ENCODE measurements around the gene AATF. TPM values are rescaled to one million over a fixed set of nuclear protein-coding genes. Genes with fewer than 3 reads are reported as not detected.
A peak's percentile ranks its signal among the peaks of the same experiment; 100 is the strongest.

AATF gene
- total RNA-seq, 5 donors from 2014 or later (not counting 1 experiment from before 2014, with no cell fraction given): 52.5 to 65.0 (median 59.7) TPM

DNA sequence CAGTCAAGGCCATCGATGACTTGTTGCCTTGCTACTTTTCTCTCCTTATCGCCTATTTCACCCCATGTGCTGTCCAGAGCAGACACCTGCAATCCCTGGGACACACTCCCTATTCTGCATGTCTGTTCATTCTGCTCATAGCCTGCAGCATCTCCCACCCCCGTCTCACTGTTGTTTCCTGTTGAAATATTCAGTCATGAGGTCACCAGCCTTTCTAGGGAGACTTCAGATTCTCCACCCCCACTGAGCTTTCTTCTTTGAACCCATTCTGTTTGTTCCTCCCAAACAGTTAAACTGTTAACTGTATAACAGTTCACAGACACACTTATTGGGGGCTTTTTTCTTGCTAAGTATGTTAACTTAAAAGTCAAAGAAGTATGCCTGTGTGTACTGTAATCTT lies 94.4 kb downstream of the AATF start:
- CTCF ChIA-PET: interaction anchor here in 1 of 2 donors (0.9 kb wide), 1 partner anchor 146 kb away, joined by 3 read pairs; no protein-coding TSS in a partner anchor
- DNase-seq (no peak), ATAC-seq (replicated peaks in 1 of 4) (no peak)
- POLR2A ChIA-PET: interaction anchor here in 1 of 2 donors (0.6 kb wide), 1 partner anchor 20 kb away, joined by 5 read pairs; no protein-coding TSS in a partner anchor
- no peaks in the 10 kb centered on the region for H3K9me3 Mint-ChIP-seq
- H3K36me3 Mint-ChIP-seq: peaks cover 21% of the 10 kb centered on the region
- H3K27me3 ChIP-seq (replicated peaks in 1 of 2; ENCODE audit: control insufficient read depth in 2 of 2, extremely low read depth in 1 of 2, insufficient read depth in 2 of 2, low read length in 1 of 2): no peaks in the 10 kb centered on the region
- H3K4me1 Mint-ChIP-seq: peaks cover 12 to 18% (median 14%) of the 10 kb centered on the region in 3 donors
- H3K27ac ChIP-seq (ENCODE audit: low read length): no peak overlapping the region
- H3K4me3 ChIP-seq (ENCODE audit: control insufficient read depth in 1 of 2, extremely low read depth in 1 of 2, low read length in 1 of 2): no peak overlapping the region
- H3K27me3 Mint-ChIP-seq: no peaks in the 10 kb centered on the region
- WGBS (ENCODE audit: insufficient coverage): 76% methylated on average over 3 of the region's 3 CpGs
- no peak overlapping the region for H3K4me3 Mint-ChIP-seq
- H3K27ac Mint-ChIP-seq: peak overlapping the region; percentile 7 to 24
- H3K9me3 ChIP-seq: no peaks in the 10 kb centered on the region
- peaks cover 2 to 6% of the 10 kb centered on the region in 2 experiments for H3K4me1 ChIP-seq (ENCODE audit: control insufficient read depth in 1 of 2, extremely low read depth in 1 of 2, insufficient read depth in 2 of 2, low read length in 2 of 2)
- H3K36me3 ChIP-seq (ENCODE audit: control insufficient read depth in 2 of 2, extremely low read depth in 1 of 2, insufficient read depth in 1 of 2, low read length in 1 of 2): peaks cover 8 to 21% of the 10 kb centered on the region in 2 donors

DNA sequence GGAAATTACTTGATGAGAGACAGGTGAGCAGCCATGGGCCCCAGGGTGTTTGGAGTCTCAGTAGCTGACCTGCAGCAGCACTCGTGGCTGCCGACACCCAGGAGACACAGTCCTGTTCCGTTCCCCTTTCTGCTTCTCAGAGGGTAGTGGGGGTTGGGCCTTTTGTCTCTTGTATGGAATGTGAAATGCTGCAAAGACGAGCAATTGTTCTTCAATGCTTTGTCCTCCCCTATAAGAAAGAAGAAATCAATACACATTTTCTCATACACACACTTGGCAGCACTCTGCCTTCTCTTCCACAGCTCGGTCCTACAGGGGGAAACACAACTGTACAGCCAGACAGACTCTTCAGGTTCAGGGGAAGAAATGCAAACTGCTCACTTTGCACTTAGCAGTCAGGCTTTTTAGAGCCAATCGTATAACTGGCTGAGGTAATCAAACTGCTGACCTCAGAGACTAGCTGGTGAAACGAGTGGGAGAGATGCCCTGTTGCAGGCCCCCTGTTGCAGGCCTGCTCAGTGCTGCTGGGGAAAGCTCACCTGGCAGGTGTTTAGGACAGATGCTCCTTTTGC lies 96.7 kb downstream of the AATF start:
- Histone ChIP-seq H3K4me1 (ENCODE audit: control insufficient read depth in 1 of 2, extremely low read depth in 1 of 2, insufficient read depth in 2 of 2, low read length in 2 of 2) (peaks cover 2 to 6% of the 10 kb centered on the region in 2 experiments), H3K27me3 (replicated peaks in 1 of 2; ENCODE audit: control insufficient read depth in 2 of 2, extremely low read depth in 1 of 2, insufficient read depth in 2 of 2, low read length in 1 of 2) (no peaks in the 10 kb centered on the region), H3K4me3 (ENCODE audit: control insufficient read depth in 1 of 2, extremely low read depth in 1 of 2, low read length in 1 of 2) (no peak overlapping the region), H3K9me3 (no peaks in the 10 kb centered on the region), H3K36me3 (ENCODE audit: control insufficient read depth in 2 of 2, extremely low read depth in 1 of 2, insufficient read depth in 1 of 2, low read length in 1 of 2) (peaks cover 8 to 31% of the 10 kb centered on the region in 2 donors), H3K27ac (ENCODE audit: low read length) (no peak overlapping the region)
- H3K4me3 Mint-ChIP-seq: no peak overlapping the region
- H3K9me3 Mint-ChIP-seq: no peaks in the 10 kb centered on the region
- H3K27ac Mint-ChIP-seq: peak overlapping the region; percentile 21 to 42
- ATAC-seq (replicated peaks in 1 of 4) (no peak), DNase-seq (no peak)
- H3K27me3 Mint-ChIP-seq: no peaks in the 10 kb centered on the region
- WGBS (ENCODE audit: insufficient coverage): 62% methylated on average over 3 of the region's 7 CpGs
- ChIA-PET CTCF (interaction anchor here (0.7 to 2.0 kb wide), 3 partner anchors 372 to 442 kb away, joined by 3 to 10 read pairs (median 4); no protein-coding TSS in a partner anchor), POLR2A (no interaction called here)
- peaks cover 12 to 18% (median 14%) of the 10 kb centered on the region in 3 donors for H3K4me1 Mint-ChIP-seq
- peaks cover 17% of the 10 kb centered on the region for H3K36me3 Mint-ChIP-seq

DNA sequence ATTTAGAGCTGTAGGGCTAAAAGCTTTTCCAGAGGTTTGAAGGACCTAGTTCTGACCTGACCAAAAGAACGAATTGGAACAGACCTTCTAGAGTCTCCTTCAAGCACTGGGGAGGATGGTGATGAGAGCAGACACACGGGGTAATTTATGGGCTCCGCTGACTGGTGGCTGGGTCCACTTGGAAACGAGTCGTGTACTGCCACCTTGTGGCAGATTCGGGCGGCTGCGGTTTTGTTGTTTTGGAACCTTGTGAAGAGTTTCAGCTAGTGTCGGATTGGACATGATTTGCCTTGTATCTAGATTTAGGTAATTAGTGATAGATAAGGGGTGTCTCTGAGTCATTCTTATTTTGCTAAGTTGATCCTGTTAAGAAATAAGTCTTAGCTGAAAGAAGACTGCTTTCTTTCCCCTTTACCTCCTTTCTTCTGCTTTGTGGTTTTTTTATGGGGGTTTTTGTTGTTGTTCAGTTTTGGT lies 98.9 kb downstream of the AATF start:
- no peaks in the 10 kb centered on the region for H3K27me3 Mint-ChIP-seq
- DNase-seq (peak; percentile 54 to 85 (median 74)), ATAC-seq (replicated peaks in 1 of 4) (peak; percentile 66 to 83 (median 78))
- H3K9me3 Mint-ChIP-seq: no peaks in the 10 kb centered on the region
- no peak overlapping the region for H3K27ac ChIP-seq (ENCODE audit: low read length)
- peaks cover 29% of the 10 kb centered on the region for H3K36me3 Mint-ChIP-seq
- peaks cover 12 to 18% (median 14%) of the 10 kb centered on the region in 3 donors for H3K4me1 Mint-ChIP-seq
- peaks cover 12 to 48% of the 10 kb centered on the region in 2 donors for H3K36me3 ChIP-seq (ENCODE audit: control insufficient read depth in 2 of 2, extremely low read depth in 1 of 2, insufficient read depth in 1 of 2, low read length in 1 of 2)
- no peak overlapping the region for H3K4me3 ChIP-seq (ENCODE audit: control insufficient read depth in 1 of 2, extremely low read depth in 1 of 2, low read length in 1 of 2)
- H3K4me1 ChIP-seq (ENCODE audit: control insufficient read depth in 1 of 2, extremely low read depth in 1 of 2, insufficient read depth in 2 of 2, low read length in 2 of 2): peaks cover 2 to 6% of the 10 kb centered on the region in 2 experiments
- H3K9me3 ChIP-seq: no peaks in the 10 kb centered on the region
- H3K4me3 Mint-ChIP-seq: no peak overlapping the region
- POLR2A ChIA-PET: interaction anchor here (0.5 to 0.6 kb wide), 2 partner anchors 315 to 441 kb away, joined by 3 to 8 read pairs; no protein-coding TSS in a partner anchor
- H3K27me3 ChIP-seq (replicated peaks in 1 of 2; ENCODE audit: control insufficient read depth in 2 of 2, extremely low read depth in 1 of 2, insufficient read depth in 2 of 2, low read length in 1 of 2): no peaks in the 10 kb centered on the region
- 6% methylated on average over 8 of the region's 9 CpGs for WGBS (ENCODE audit: insufficient coverage)
- CTCF ChIA-PET: interaction anchor here (0.6 to 2.0 kb wide), 16 partner anchors 9 to 447 kb away, joined by 3 to 10 read pairs (median 4); no protein-coding TSS in a partner anchor
- H3K27ac Mint-ChIP-seq: no peak overlapping the region

DNA sequence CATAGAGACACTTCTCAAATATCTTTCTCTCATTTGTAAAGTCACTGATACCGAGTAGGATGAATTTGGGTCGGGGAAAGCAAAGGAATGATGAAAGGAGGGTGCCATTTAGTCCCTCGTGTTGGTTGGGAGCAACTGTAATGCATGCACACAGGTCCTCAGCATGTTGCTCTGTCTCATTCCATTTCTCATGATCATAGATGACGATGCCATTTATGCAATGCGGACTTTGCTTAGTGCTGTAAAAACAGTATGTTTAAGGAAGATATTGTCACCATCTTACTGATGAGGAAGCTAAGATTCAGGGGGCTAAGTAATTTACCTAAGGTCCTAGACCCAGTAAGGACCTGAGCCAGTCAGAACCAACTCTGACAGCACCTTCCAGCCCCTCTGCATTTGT lies 100.1 kb downstream of the AATF start:
- Mint-ChIP-seq H3K9me3 (no peaks in the 10 kb centered on the region), H3K4me3 (no peak overlapping the region), H3K4me1 (peaks cover 7 to 10% (median 9%) of the 10 kb centered on the region in 3 donors), H3K27me3 (no peaks in the 10 kb centered on the region), H3K36me3 (peaks cover 25% of the 10 kb centered on the region), H3K27ac (no peak overlapping the region)
- no peaks in the 10 kb centered on the region for H3K27me3 ChIP-seq (replicated peaks in 1 of 2; ENCODE audit: control insufficient read depth in 2 of 2, extremely low read depth in 1 of 2, insufficient read depth in 2 of 2, low read length in 1 of 2)
- DNase-seq (no peak), ATAC-seq (replicated peaks in 1 of 4) (no peak)
- H3K4me3 ChIP-seq (ENCODE audit: control insufficient read depth in 1 of 2, extremely low read depth in 1 of 2, low read length in 1 of 2): no peak overlapping the region
- H3K27ac ChIP-seq (ENCODE audit: low read length): no peak overlapping the region
- H3K36me3 ChIP-seq (ENCODE audit: control insufficient read depth in 2 of 2, extremely low read depth in 1 of 2, insufficient read depth in 1 of 2, low read length in 1 of 2): peaks cover 9 to 43% of the 10 kb centered on the region in 2 donors
- H3K9me3 ChIP-seq: no peaks in the 10 kb centered on the region
- POLR2A ChIA-PET: no interaction called here
- peaks cover 0 to 6% of the 10 kb centered on the region in 2 experiments for H3K4me1 ChIP-seq (ENCODE audit: control insufficient read depth in 1 of 2, extremely low read depth in 1 of 2, insufficient read depth in 2 of 2, low read length in 2 of 2)
- CTCF ChIA-PET: interaction anchor here (0.6 to 1.2 kb wide), 6 partner anchors 26 to 448 kb away, joined by 3 read pairs; partner anchors contain the start of gene MRM1 (in 2 of the 2)
- WGBS (ENCODE audit: insufficient coverage): 100% methylated on average over 2 of the region's 5 CpGs

DNA sequence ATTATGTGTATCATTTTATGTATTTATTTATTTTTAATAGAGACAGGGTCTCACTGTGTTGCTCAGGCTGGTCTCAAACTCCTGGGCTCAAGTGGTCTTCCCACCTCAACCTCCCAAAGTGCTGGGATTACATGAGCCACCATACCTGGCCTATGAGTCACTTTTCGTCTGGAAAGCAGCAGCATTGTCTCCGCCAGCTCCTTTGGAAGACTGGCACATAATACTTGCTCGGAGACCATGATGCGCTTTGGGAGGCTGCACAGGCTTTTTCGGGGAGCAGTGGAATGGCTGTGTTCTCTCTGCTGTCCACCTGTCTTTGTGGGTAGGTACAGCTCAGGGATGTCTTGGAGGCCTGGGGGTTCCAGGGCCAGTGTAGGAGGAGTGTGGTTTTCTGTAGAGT lies 102.2 kb downstream of the AATF start:
- Histone ChIP-seq H3K27me3 (replicated peaks in 1 of 2; ENCODE audit: control insufficient read depth in 2 of 2, extremely low read depth in 1 of 2, insufficient read depth in 2 of 2, low read length in 1 of 2) (no peaks in the 10 kb centered on the region), H3K4me3 (ENCODE audit: control insufficient read depth in 1 of 2, extremely low read depth in 1 of 2, low read length in 1 of 2) (no peak overlapping the region), H3K9me3 (no peaks in the 10 kb centered on the region), H3K36me3 (ENCODE audit: control insufficient read depth in 2 of 2, extremely low read depth in 1 of 2, insufficient read depth in 1 of 2, low read length in 1 of 2) (peaks cover 15 to 30% of the 10 kb centered on the region in 2 donors), H3K27ac (ENCODE audit: low read length) (no peak overlapping the region), H3K4me1 (ENCODE audit: control insufficient read depth in 1 of 2, extremely low read depth in 1 of 2, insufficient read depth in 2 of 2, low read length in 2 of 2) (peaks cover 0 to 6% of the 10 kb centered on the region in 2 experiments)
- ChIA-PET POLR2A (no interaction called here), CTCF (interaction anchor here in 1 of 2 donors (0.5 kb wide), 1 partner anchor 1103 kb away, joined by 3 read pairs; no protein-coding TSS in a partner anchor)
- Mint-ChIP-seq H3K27ac (no peak overlapping the region), H3K4me1 (peaks cover 7 to 10% (median 7%) of the 10 kb centered on the region in 3 donors), H3K27me3 (no peaks in the 10 kb centered on the region), H3K4me3 (no peak overlapping the region), H3K36me3 (peaks cover 39% of the 10 kb centered on the region), H3K9me3 (no peaks in the 10 kb centered on the region)
- no peak for ATAC-seq (replicated peaks in 1 of 4)
- WGBS (ENCODE audit: insufficient coverage): 98% methylated on average over 5 of the region's 5 CpGs
- DNase-seq: no peak

DNA sequence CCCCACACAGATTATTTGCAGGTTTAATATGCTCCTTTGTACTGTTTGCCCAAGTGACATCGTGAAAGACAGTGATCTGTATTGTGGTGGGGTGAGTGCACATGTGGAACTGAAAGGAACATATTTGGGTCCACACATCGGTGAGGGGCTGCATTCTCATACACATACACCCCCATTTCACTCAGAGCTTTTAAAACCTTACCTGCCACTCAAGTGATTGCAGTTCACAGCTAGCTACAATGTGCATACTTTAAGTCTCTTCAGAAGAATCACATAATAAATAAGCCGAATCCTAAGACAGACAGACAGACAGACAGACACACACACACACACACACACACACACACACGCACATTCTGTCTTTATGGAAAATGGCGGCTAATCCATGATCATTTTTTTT lies 102.6 kb downstream of the AATF start:
- Histone ChIP-seq H3K9me3 (no peaks in the 10 kb centered on the region), H3K27me3 (replicated peaks in 1 of 2; ENCODE audit: control insufficient read depth in 2 of 2, extremely low read depth in 1 of 2, insufficient read depth in 2 of 2, low read length in 1 of 2) (no peaks in the 10 kb centered on the region), H3K4me1 (ENCODE audit: control insufficient read depth in 1 of 2, extremely low read depth in 1 of 2, insufficient read depth in 2 of 2, low read length in 2 of 2) (peaks cover 0 to 6% of the 10 kb centered on the region in 2 experiments), H3K36me3 (ENCODE audit: control insufficient read depth in 2 of 2, extremely low read depth in 1 of 2, insufficient read depth in 1 of 2, low read length in 1 of 2) (peaks cover 14 to 33% of the 10 kb centered on the region in 2 donors), H3K4me3 (ENCODE audit: control insufficient read depth in 1 of 2, extremely low read depth in 1 of 2, low read length in 1 of 2) (no peak overlapping the region), H3K27ac (ENCODE audit: low read length) (no peak overlapping the region)
- no peak overlapping the region for H3K27ac Mint-ChIP-seq
- H3K4me1 Mint-ChIP-seq: peaks cover 7 to 10% (median 7%) of the 10 kb centered on the region in 3 donors
- no peaks in the 10 kb centered on the region for H3K27me3 Mint-ChIP-seq
- POLR2A ChIA-PET: no interaction called here
- H3K36me3 Mint-ChIP-seq: peaks cover 43% of the 10 kb centered on the region
- H3K4me3 Mint-ChIP-seq: no peak overlapping the region
- ATAC-seq (replicated peaks in 1 of 4) (no peak), DNase-seq (no peak)
- CTCF ChIA-PET: no interaction called here
- 88% methylated on average over 1 of the region's 5 CpGs for WGBS (ENCODE audit: insufficient coverage)
- no peaks in the 10 kb centered on the region for H3K9me3 Mint-ChIP-seq

All from T-cell (primary cell).